ENCODE results near the gene GDI1. TPM values are rescaled to one million over a fixed set of nuclear protein-coding genes. Genes with fewer than 3 reads are reported as not detected.
A peak's percentile ranks its signal among the peaks of the same experiment; 100 is the strongest.

GDI1 gene
- total and polyA plus RNA-seq, 2 experiments from 2014 or later: 131 to 190 TPM

- H3K27me3 ChIP-seq: no peaks in the 10 kb centered on the region
- no peaks in the 10 kb centered on the region for H3K36me3 ChIP-seq
- no peaks in the 10 kb centered on the region for H3K4me1 ChIP-seq (ENCODE audit: low read depth)
- no peak overlapping the region for H3K4me3 ChIP-seq
- no peaks in the 10 kb centered on the region for H3K9me3 ChIP-seq (ENCODE audit: low read depth)
- TF ChIP-seq CTCF (IDR thresholded peaks at IDR 0.05; ENCODE audit: low read depth, low read length): no peak
- DNase-seq (ENCODE audit: low read depth in 1 of 2, low spot score in 1 of 2): no peak
- H3K27ac ChIP-seq: no peak overlapping the region
Measured at GRCh38 chrX:154448484-154448883, 11.5 kb downstream of the GDI1 start.

GRCh38 chrX:154449618-154450017 lies 12.7 kb downstream of the GDI1 start:
- no peak for TF ChIP-seq CTCF (IDR thresholded peaks at IDR 0.05; ENCODE audit: low read depth, low read length)
- DNase-seq (ENCODE audit: low read depth in 1 of 2, low spot score in 1 of 2): no peak
- Histone ChIP-seq H3K27ac (no peak overlapping the region), H3K4me3 (no peak overlapping the region), H3K36me3 (no peaks in the 10 kb centered on the region), H3K27me3 (no peaks in the 10 kb centered on the region), H3K9me3 (ENCODE audit: low read depth) (no peaks in the 10 kb centered on the region), H3K4me1 (ENCODE audit: low read depth) (no peaks in the 10 kb centered on the region)

GRCh38 chrX:154450312-154450711 lies 13.4 kb downstream of the GDI1 start:
- no peak overlapping the region for H3K4me3 ChIP-seq
- DNase-seq (ENCODE audit: low read depth in 1 of 2, low spot score in 1 of 2): no peak
- TF ChIP-seq CTCF (IDR thresholded peaks at IDR 0.05; ENCODE audit: low read depth, low read length): no peak
- H3K4me1 ChIP-seq (ENCODE audit: low read depth): no peaks in the 10 kb centered on the region
- no peak overlapping the region for H3K27ac ChIP-seq
- H3K36me3 ChIP-seq: no peaks in the 10 kb centered on the region
- H3K27me3 ChIP-seq: no peaks in the 10 kb centered on the region
- no peaks in the 10 kb centered on the region for H3K9me3 ChIP-seq (ENCODE audit: low read depth)

- H3K27ac ChIP-seq: no peak overlapping the region
- no peaks in the 10 kb centered on the region for H3K4me1 ChIP-seq (ENCODE audit: low read depth)
- H3K4me3 ChIP-seq: no peak overlapping the region
- no peaks in the 10 kb centered on the region for H3K36me3 ChIP-seq
- no peaks in the 10 kb centered on the region for H3K9me3 ChIP-seq (ENCODE audit: low read depth)
- TF ChIP-seq CTCF (IDR thresholded peaks at IDR 0.05; ENCODE audit: low read depth, low read length): no peak
- H3K27me3 ChIP-seq: no peaks in the 10 kb centered on the region
- no peak for DNase-seq (ENCODE audit: low read depth in 1 of 2, low spot score in 1 of 2)
Measured at GRCh38 chrX:154452823-154453222, 15.9 kb downstream of the GDI1 start.

GRCh38 chrX:154457491-154458115 lies 20.6 kb downstream of the GDI1 start:
- Histone ChIP-seq H3K9me3 (ENCODE audit: low read depth) (no peaks in the 10 kb centered on the region), H3K27me3 (no peaks in the 10 kb centered on the region), H3K36me3 (no peaks in the 10 kb centered on the region), H3K4me1 (ENCODE audit: low read depth) (no peaks in the 10 kb centered on the region), H3K27ac (peak overlapping the region; percentile 77), H3K4me3 (peak overlapping the region; percentile 84)
- TF ChIP-seq CTCF (IDR thresholded peaks at IDR 0.05; ENCODE audit: low read depth, low read length): no peak
- DNase-seq (ENCODE audit: low read depth in 1 of 2, low spot score in 1 of 2): peak in 1 of 2 donors; percentile 50
